T-helper 9 cell (primary cell): Measurements from ENCODE around the gene PPM1E.
A peak's percentile ranks its signal among the peaks of the same experiment; 100 is the strongest.
"Not testable (repeated sequence)": the region's sequence is repeated elsewhere in the genome, so short reads cannot be mapped to it uniquely, and the experiment has no call there.

Experiments used
- DNase-seq: peaks from one replicate; pipeline ENCODE4 v3.0.0-alpha.2; 2020
- total RNA-seq, 2 donors: gene quantifications; one replicate each; lab custom pipeline; 2026; lab: John Stamatoyannopoulos, UW

Gene PPM1E
- total RNA-seq = 0 reads per million in 2 donors

GRCh38 chr17:58755577-58756245, at the start of gene PPM1E:
TSS of gene PPM1E (plus strand) at chr17:58755854.
- DNase-seq = no peak

- no peak for DNase-seq
These were observed 49.1 kb upstream of the PPM1E start for GRCh38 chr17:58706351-58707140.

GRCh38 chr17:58710948-58711552, 44.6 kb upstream of the PPM1E start:
- DNase-seq = peak; percentile 22

GRCh38 chr17:58722274-58722673, 33.4 kb upstream of the PPM1E start:
- no peak for DNase-seq

GRCh38 chr17:58722696-58723095, 33.0 kb upstream of the PPM1E start:
- DNase-seq = no peak

- no peak for DNase-seq
These were observed 26.9 kb upstream of the PPM1E start for GRCh38 chr17:58728798-58729197.

GRCh38 chr17:58730937-58731336, 24.7 kb upstream of the PPM1E start:
- no peak for DNase-seq

GRCh38 chr17:58734040-58734439, 21.6 kb upstream of the PPM1E start:
- DNase-seq = no peak

GRCh38 chr17:58734811-58735210, 20.8 kb upstream of the PPM1E start:
- no peak for DNase-seq

- no peak for DNase-seq
These were observed 14.5 kb upstream of the PPM1E start for GRCh38 chr17:58741121-58741625.

GRCh38 chr17:58747674-58748073, 8.0 kb upstream of the PPM1E start:
- DNase-seq = no peak

- not testable (repeated sequence) for DNase-seq
These were observed 6.0 kb upstream of the PPM1E start for GRCh38 chr17:58749627-58750026.

- DNase-seq = no peak
These were observed 2.6 kb upstream of the PPM1E start for GRCh38 chr17:58753026-58753425.

- DNase-seq = no peak
These were observed 431 bp upstream of the PPM1E start for GRCh38 chr17:58755269-58755576.

GRCh38 chr17:58756246-58757161, 850 bp downstream of the PPM1E start:
- no peak for DNase-seq

GRCh38 chr17:58757162-58757613, 1.5 kb downstream of the PPM1E start:
- DNase-seq = no peak

- DNase-seq = no peak
These were observed 3.2 kb downstream of the PPM1E start for GRCh38 chr17:58758890-58759289.

- DNase-seq = no peak
These were observed 3.9 kb downstream of the PPM1E start for GRCh38 chr17:58759522-58759921.

- no peak for DNase-seq
These were observed 4.6 kb downstream of the PPM1E start for GRCh38 chr17:58760248-58760647.

GRCh38 chr17:58763263-58763662, 7.6 kb downstream of the PPM1E start:
- no peak for DNase-seq

GRCh38 chr17:58764373-58764772, 8.7 kb downstream of the PPM1E start:
- no peak for DNase-seq

GRCh38 chr17:58778482-58778881, 22.8 kb downstream of the PPM1E start:
- not testable (repeated sequence) for DNase-seq

- no peak for DNase-seq
These were observed 23.8 kb downstream of the PPM1E start for GRCh38 chr17:58779446-58779845.
